GM12878 (cell line): Measurements from ENCODE around the gene TBPL2. TPM values are rescaled to one million over a fixed set of nuclear protein-coding genes. Genes with fewer than 3 reads are reported as not detected.

Source experiments
- ATAC-seq: fragments of 200-7000 bp; cut with Tn5 transposase; 3 replicates; pipeline ENCODE4 v1.9.1; 2020; ENCODE audit warnings: mild to moderate bottlenecking, moderate library complexity
- BruUV-seq: library from RNA; stranded (reverse); fragments of 400-500 nt; replicated peaks from 2 replicates; lab custom pipeline; 2021; lab: Mats Ljungman, UMichigan
- CTCF ChIA-PET: fragments of 300-600 bp; sonication (Branson Sonifier 250); formaldehyde crosslinking; extraction: SDS; loops from one replicate; lab custom pipeline; 2021; ENCODE audit warnings: inconsistent platforms; lab: Yijun Ruan, JAX
- POLR2A ChIA-PET: fragments of 350-600 bp; formaldehyde crosslinking; extraction: SDS; loops from one replicate; lab custom pipeline; 2021; ENCODE audit warnings: inconsistent platforms; lab: Charles Lee
- RAD21 ChIA-PET: fragments of 300-600 bp; sonication (Branson Sonifier 250); formaldehyde crosslinking; loops from one replicate; lab custom pipeline; 2023; ENCODE audit warnings: antibody characterized with exemption; ENCODE audit not compliant: unreplicated experiment; lab: Charles Lee
- SMC1A ChIA-PET: fragments of 300-600 bp; sonication (Branson Sonifier 250); formaldehyde crosslinking; loops from one replicate; lab custom pipeline; 2023; ENCODE audit not compliant: unreplicated experiment, uncharacterized antibody; lab: Charles Lee
- DNase-seq: peaks from one replicate; pipeline ENCODE4 v3.0.0-alpha.2; 2011; ENCODE audit warnings: low read depth, low spot score
- FAIRE-seq: peaks from 3 replicates; lab custom pipeline; 2011; peaks lifted over from hg19 to GRCh38; lab: Jason Lieb, UNC
- H2AFZ ChIP-seq: 2 replicates; pipeline ENCODE4 v1.6.0; 2011; ENCODE audit warnings: low read depth, low read length, control low read depth; ENCODE audit not compliant: control insufficient read depth
- H3K27ac ChIP-seq: 2 replicates; pipeline ENCODE4 v1.5.1; 2011; ENCODE audit warnings: control low read depth; ENCODE audit not compliant: control insufficient read depth, insufficient read depth
- H3K27me3 ChIP-seq, 2 experiments: replicated peaks in 1 of 2; 2 replicates each; pipeline versions ENCODE4 v1.6.0 to v1.6.1; 2011; ENCODE audit warnings: low read length in 1 of 2; ENCODE audit not compliant: control insufficient read depth in 2 of 2, insufficient read depth in 2 of 2
- H3K36me3 ChIP-seq, 2 experiments: 2 replicates each; pipeline ENCODE4 v1.5.1; 2011; ENCODE audit warnings: low read length in 1 of 2; ENCODE audit not compliant: control insufficient read depth in 2 of 2, insufficient read depth in 2 of 2
- H3K4me1 ChIP-seq: 2 replicates; pipeline ENCODE4 v1.6.1; 2011; ENCODE audit warnings: mild to moderate bottlenecking, low read length, moderate library complexity, mixed read lengths; ENCODE audit not compliant: control insufficient read depth, insufficient read depth
- H3K4me2 ChIP-seq: 2 replicates; pipeline ENCODE4 v1.6.0; 2011; ENCODE audit warnings: control low read depth; ENCODE audit not compliant: control insufficient read depth, insufficient read depth
- H3K4me3 ChIP-seq: fragments of 200-600 bp; sonication (generic); 2 replicates; pipeline ENCODE4 v1.5.1; 2016
- H3K79me2 ChIP-seq: 2 replicates; pipeline ENCODE4 v1.6.0; 2011; ENCODE audit warnings: low read length; ENCODE audit not compliant: control insufficient read depth, insufficient read depth
- H3K9ac ChIP-seq: 2 replicates; pipeline ENCODE4 v1.8.0; 2011; ENCODE audit warnings: low read length, control low read depth, mixed read lengths; ENCODE audit not compliant: control insufficient read depth, insufficient read depth
- H3K9me3 ChIP-seq: replicated peaks from 3 replicates; pipeline ENCODE4 v1.5.1; 2011; ENCODE audit warnings: mild to moderate bottlenecking, low read length; ENCODE audit not compliant: control insufficient read depth, insufficient read depth
- H4K20me1 ChIP-seq: 2 replicates; pipeline ENCODE4 v1.6.0; 2011; ENCODE audit not compliant: control insufficient read depth, insufficient read depth
- CBFB ChIP-seq: IDR thresholded peaks from 2 replicates; pipeline ENCODE4 v1.6.1; 2016; ENCODE audit warnings: antibody characterized with exemption, low read depth
- ESRRA ChIP-seq: IDR thresholded peaks from 2 replicates; pipeline ENCODE4 v1.6.1; 2012; ENCODE audit warnings: mild to moderate bottlenecking, low read length, improper control_type of control experiment
- FOS ChIP-seq: IDR thresholded peaks from 3 replicates; pipeline ENCODE4 v1.6.1; 2011; ENCODE audit warnings: borderline replicate concordance; ENCODE audit not compliant: insufficient read length; ENCODE audit errors: extremely low read depth
- MEF2B ChIP-seq: fragments of 450-650 bp; IDR thresholded peaks from 2 replicates; pipeline ENCODE4 v1.6.1; 2018; ENCODE audit warnings: mild to moderate bottlenecking, moderate library complexity; ENCODE audit not compliant: partially characterized antibody, poor library complexity, severe bottlenecking
- POLR2AphosphoS2 ChIP-seq: IDR thresholded peaks from 2 replicates; pipeline ENCODE4 v1.6.1; 2011; ENCODE audit warnings: low read depth, mild to moderate bottlenecking, low read length, improper control_type of control experiment, moderate library complexity
- ZBTB40 ChIP-seq: fragments of 450-650 bp; IDR thresholded peaks from 2 replicates; pipeline ENCODE4 v1.6.1; 2016; ENCODE audit warnings: mild to moderate bottlenecking, moderate library complexity, borderline replicate concordance
- ZZZ3 ChIP-seq: IDR thresholded peaks from 2 replicates; pipeline ENCODE4 v1.6.1; 2011; ENCODE audit warnings: low read depth; ENCODE audit not compliant: control insufficient read depth, insufficient read length
- WGBS: methylation state at CpG from one replicate; pipeline ENCODE4 v1.1.6; 2016; ENCODE audit warnings: low lambda C conversion rate; ENCODE audit not compliant: insufficient replicate concordance, insufficient coverage; ENCODE audit errors: missing lambda C conversion rate; 5-methylcytosine and 5-hydroxymethylcytosine counted together
- in situ Hi-C: fragments of 300-500 bp; cut with MboI; formaldehyde crosslinking; loops from 9 replicates; pipeline ENCODE4 v1.14.3; 2018; ENCODE audit warnings: mixed read lengths
- intact Hi-C: fragments of 100-400 bp; cut with micrococcal nuclease; formaldehyde crosslinking; loops from one replicate; pipeline ENCODE4 v1.14.2; 2022; ENCODE audit not compliant: unreplicated experiment
- polyA plus RNA-seq, 11 experiments: library from polyadenylated mRNA; depleted of rRNA in 4 of 11; unstranded in 6 of 11; stranded (reverse) in 5 of 11; fragments of >200 nt; fragmentation: Nextera tagmentation in 4 of 11; fragmentation: Illumina TruSeq in 1 of 11; extraction: Ambion mirVana in 4 of 11; extraction: Trizol in 1 of 11; gene quantifications; 1 replicate in 1 of 11; 2 replicates in 10 of 11; pipeline versions ENCODE4 v1.2.1 to v1.2.3, GENCODE V29; 2011 to 2016; ENCODE audit warnings: inconsistent platforms in 2 of 11, missing spikeins in 2 of 11, low read depth in 1 of 11
- total RNA-seq, 4 experiments: library from RNA; depleted of rRNA in 3 of 4; stranded (reverse); fragments of >200 nt in 3 of 4; fragmentation: Illumina TruSeq in 1 of 4; extraction: Trizol in 1 of 4; gene quantifications; 2 replicates each; pipeline versions ENCODE4 v1.2.1 to v1.2.3, GENCODE V29; 2013 to 2021
- TF ChIP-seq, protein P1 (sequence below): IDR thresholded peaks from 2 replicates; pipeline ENCODE4 v1.6.1; 2011; ENCODE audit warnings: low read depth, low read length, improper control_type of control experiment, borderline replicate concordance

The TBPL2 gene
- total and polyA plus RNA-seq, 10 of the 15 experiments (the other 5 are each of a cell fraction or from before 2014, with no cell fraction given): 0.41 TPM; not detected in 9

DNA sequence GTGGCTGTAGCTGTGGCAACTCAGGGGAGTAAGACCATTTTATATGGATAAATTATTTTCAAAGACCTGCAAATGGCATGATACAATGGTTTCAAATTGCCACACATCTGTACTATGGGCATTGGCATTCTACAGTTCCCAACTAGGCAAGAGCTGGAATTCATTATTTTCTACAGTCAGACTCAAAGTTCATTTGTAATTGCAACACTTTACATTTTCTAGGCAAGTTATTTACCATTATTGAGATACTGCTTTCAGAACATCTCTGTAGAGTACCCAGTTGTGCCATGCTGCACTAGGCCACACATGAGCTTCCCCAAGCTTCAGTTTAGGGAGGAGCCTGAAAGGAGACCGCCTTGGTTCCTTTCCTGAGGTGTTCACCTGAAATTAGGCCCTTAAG lies 20.8 kb downstream of the TBPL2 start:
- no peaks in the 10 kb centered on the region for H3K9me3 ChIP-seq
- in situ Hi-C loops: no loop called here
- DNase-seq (no peak), ATAC-seq (no peak), FAIRE-seq (no peak)
- POLR2A ChIA-PET: no interaction called here
- CTCF ChIA-PET: interaction anchor here (1.1 to 2.5 kb wide), 2 partner anchors 9 to 12 kb away, joined by 5 to 8 read pairs; no protein-coding TSS in a partner anchor
- H3K4me2 ChIP-seq: no peak overlapping the region
- no peak for TF ChIP-seq FOS
- no peak for TF ChIP-seq ZZZ3
- no peak for TF ChIP-seq MEF2B
- no peak for TF ChIP-seq ZBTB40
- TF ChIP-seq CBFB: no peak
- TF ChIP-seq POLR2AphosphoS2: no peak
- no peak for TF ChIP-seq ESRRA
- TF ChIP-seq, protein P1, sequence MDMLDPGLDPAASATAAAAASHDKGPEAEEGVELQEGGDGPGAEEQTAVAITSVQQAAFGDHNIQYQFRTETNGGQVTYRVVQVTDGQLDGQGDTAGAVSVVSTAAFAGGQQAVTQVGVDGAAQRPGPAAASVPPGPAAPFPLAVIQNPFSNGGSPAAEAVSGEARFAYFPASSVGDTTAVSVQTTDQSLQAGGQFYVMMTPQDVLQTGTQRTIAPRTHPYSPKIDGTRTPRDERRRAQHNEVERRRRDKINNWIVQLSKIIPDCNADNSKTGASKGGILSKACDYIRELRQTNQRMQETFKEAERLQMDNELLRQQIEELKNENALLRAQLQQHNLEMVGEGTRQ: no peak
- no peaks in the 10 kb centered on the region for H3K36me3 ChIP-seq
- no TSS peak for BruUV-seq
- no peaks in the 10 kb centered on the region for H3K27me3 ChIP-seq
- no peak overlapping the region for H3K9ac ChIP-seq
- no peaks in the 10 kb centered on the region for H3K79me2 ChIP-seq
- H2AFZ ChIP-seq: no peak overlapping the region
- no peaks in the 10 kb centered on the region; the same call in 1 of the 2 replicates for H3K4me1 ChIP-seq
- WGBS: 48% methylated on average over 1 of the region's 1 CpG
- intact Hi-C loops: no loop called here
- H3K4me3 ChIP-seq: no peak overlapping the region
- RAD21 ChIA-PET: no interaction called here
- SMC1A ChIA-PET: interaction anchor here (0.9 to 1.5 kb wide), 2 partner anchors 9 to 11 kb away, joined by 3 to 4 read pairs; no protein-coding TSS in a partner anchor
- H3K27ac ChIP-seq: no peak overlapping the region
- no peaks in the 10 kb centered on the region for H4K20me1 ChIP-seq
